NT2/D1 (cell line): Measurements from ENCODE around the gene PCDHGA10.
"Not testable (repeated sequence)": the region's sequence is repeated elsewhere in the genome, so short reads cannot be mapped to it uniquely, and the experiment has no call there.

Experiments used
- DNase-seq: peaks from one replicate; pipeline ENCODE4 v3.0.0-alpha.2; 2011; ENCODE audit warnings: low read depth, low spot score
- H3K27me3 ChIP-seq: 2 replicates; pipeline ENCODE4 v1.6.0; 2011; ENCODE audit warnings: mild to moderate bottlenecking; ENCODE audit not compliant: insufficient read length, insufficient read depth
- H3K36me3 ChIP-seq: 2 replicates; pipeline ENCODE4 v1.6.1; 2011; ENCODE audit warnings: mild to moderate bottlenecking, low read length, mixed read lengths; ENCODE audit not compliant: insufficient read depth, insufficient read length
- H3K4me1 ChIP-seq: 2 replicates; pipeline ENCODE4 v1.5.1; 2011; ENCODE audit not compliant: insufficient read depth, insufficient read length
- H3K4me3 ChIP-seq: 2 replicates; pipeline ENCODE4 v1.5.1; 2011; ENCODE audit warnings: low read depth; ENCODE audit not compliant: insufficient read length
- H3K9ac ChIP-seq: 2 replicates; pipeline ENCODE4 v1.6.0; 2011; ENCODE audit warnings: low read depth; ENCODE audit not compliant: insufficient read length
- H3K9me3 ChIP-seq: 2 replicates; pipeline ENCODE4 v1.5.1; 2011; ENCODE audit warnings: mild to moderate bottlenecking, low read length; ENCODE audit not compliant: insufficient read depth
- SUZ12 ChIP-seq: IDR thresholded peaks from 2 replicates; pipeline ENCODE4 v1.6.1; 2011; ENCODE audit not compliant: insufficient read length, insufficient read depth; ENCODE audit errors: extremely low read depth
- YY1 ChIP-seq: IDR thresholded peaks from 2 replicates; pipeline ENCODE4 v1.6.1; 2011; ENCODE audit not compliant: insufficient read length, insufficient read depth
- ZNF274 ChIP-seq: IDR thresholded peaks from 2 replicates; pipeline ENCODE4 v1.6.1; 2011; ENCODE audit warnings: mild to moderate bottlenecking, low read depth, low read length

Gene PCDHGA10

GRCh38 chr5:141422742-141423291 lies 10.0 kb downstream of the PCDHGA10 start:
- peaks cover 25% of the 10 kb centered on the region for H3K27me3 ChIP-seq
- H3K36me3 ChIP-seq: peaks cover 10% of the 10 kb centered on the region
- no peak overlapping the region for H3K4me3 ChIP-seq
- no peak for TF ChIP-seq ZNF274
- no peak for TF ChIP-seq YY1
- no peak for TF ChIP-seq SUZ12
- no peak for DNase-seq
- peaks cover 57% of the 10 kb centered on the region for H3K9me3 ChIP-seq
- H3K4me1 ChIP-seq: no peaks in the 10 kb centered on the region
- no peak overlapping the region for H3K9ac ChIP-seq

- Histone ChIP-seq H3K4me3 (no peak overlapping the region), H3K27me3 (no peaks in the 10 kb centered on the region), H3K36me3 (peaks cover 5% of the 10 kb centered on the region), H3K9me3 (peaks cover 39% of the 10 kb centered on the region), H3K9ac (no peak overlapping the region), H3K4me1 (no peaks in the 10 kb centered on the region)
- no peak for TF ChIP-seq ZNF274
- DNase-seq: no peak
Measured at GRCh38 chr5:141427783-141428426, 15.1 kb downstream of the PCDHGA10 start.

GRCh38 chr5:141430332-141431113 lies 17.7 kb downstream of the PCDHGA10 start, which contains the start of gene PCDHGA12:
TSS of gene PCDHGA12 (plus strand) at chr5:141430507. CDS start at chr5:141430760, 253 bp downstream.
- TF ChIP-seq SUZ12 (no peak), YY1 (no peak), ZNF274 (no peak)
- peaks cover 28% of the 10 kb centered on the region; the same call in 1 of the 2 replicates for H3K9me3 ChIP-seq
- no peak within 1 kb of the TSS for H3K9ac ChIP-seq

GRCh38 chr5:141431286-141431685 lies 18.5 kb downstream of the PCDHGA10 start:
- peaks cover 28% of the 10 kb centered on the region; the same call in 1 of the 2 replicates for H3K9me3 ChIP-seq
- TF ChIP-seq SUZ12 (no peak), ZNF274 (no peak), YY1 (no peak)

More at GRCh38 chr5:141430332-141431113, 17.7 kb downstream of the PCDHGA10 start, which contains the start of gene PCDHGA12:
- DNase-seq: no peak
- H3K4me1 ChIP-seq: no peaks in the 10 kb centered on the region
- H3K27me3 ChIP-seq: no peaks in the 10 kb centered on the region
- H3K36me3 ChIP-seq: peaks cover 5% of the 10 kb centered on the region
- H3K4me3 ChIP-seq: no peak within 1 kb of the TSS

GRCh38 chr5:141432308-141432707 lies 19.5 kb downstream of the PCDHGA10 start:
- not testable (repeated sequence) for H3K9ac ChIP-seq, H3K27me3 ChIP-seq, H3K36me3 ChIP-seq, DNase-seq, H3K4me1 ChIP-seq, H3K4me3 ChIP-seq
- peaks cover 27% of the 10 kb centered on the region; the same call in 1 of the 2 replicates for H3K9me3 ChIP-seq

More at GRCh38 chr5:141431286-141431685, 18.5 kb downstream of the PCDHGA10 start:
- peaks cover 5% of the 10 kb centered on the region for H3K36me3 ChIP-seq
- no peak overlapping the region for H3K9ac ChIP-seq
- no peak overlapping the region for H3K4me3 ChIP-seq
- no peak for DNase-seq
- no peaks in the 10 kb centered on the region for H3K4me1 ChIP-seq
- H3K27me3 ChIP-seq: no peaks in the 10 kb centered on the region

GRCh38 chr5:141432726-141433125 lies 19.9 kb downstream of the PCDHGA10 start:
- not testable (repeated sequence) for DNase-seq, H3K9ac ChIP-seq, H3K27me3 ChIP-seq, H3K4me1 ChIP-seq, H3K4me3 ChIP-seq, H3K36me3 ChIP-seq
- H3K9me3 ChIP-seq: peaks cover 23% of the 10 kb centered on the region; the same call in 1 of the 2 replicates

- H3K27me3 ChIP-seq: no peaks in the 10 kb centered on the region
- peaks cover 18% of the 10 kb centered on the region; the same call in 1 of the 2 replicates for H3K9me3 ChIP-seq
- no peak for TF ChIP-seq SUZ12
- no peak for TF ChIP-seq YY1
- TF ChIP-seq ZNF274: no peak
- H3K9ac ChIP-seq: no peak overlapping the region
- H3K4me3 ChIP-seq: no peak overlapping the region
- no peaks in the 10 kb centered on the region for H3K4me1 ChIP-seq
- DNase-seq: no peak
- no peaks in the 10 kb centered on the region for H3K36me3 ChIP-seq
Measured at GRCh38 chr5:141434006-141434405, 21.2 kb downstream of the PCDHGA10 start.
